Measurements from ENCODE around the gene RTBDN. TPM values are rescaled to one million over a fixed set of nuclear protein-coding genes. Genes with fewer than 3 reads are reported as not detected.

Gene RTBDN
- total RNA-seq, 4 donors from 2014 or later, result not detected

GRCh38 chr19:12786141-12786870 is 48.1 kb downstream of the RTBDN start:
- no peak for DNase-seq (ENCODE audit: low spot score)
- no peak for ATAC-seq (ENCODE audit: low FRiP score)
- TF ChIP-seq, protein P1, sequence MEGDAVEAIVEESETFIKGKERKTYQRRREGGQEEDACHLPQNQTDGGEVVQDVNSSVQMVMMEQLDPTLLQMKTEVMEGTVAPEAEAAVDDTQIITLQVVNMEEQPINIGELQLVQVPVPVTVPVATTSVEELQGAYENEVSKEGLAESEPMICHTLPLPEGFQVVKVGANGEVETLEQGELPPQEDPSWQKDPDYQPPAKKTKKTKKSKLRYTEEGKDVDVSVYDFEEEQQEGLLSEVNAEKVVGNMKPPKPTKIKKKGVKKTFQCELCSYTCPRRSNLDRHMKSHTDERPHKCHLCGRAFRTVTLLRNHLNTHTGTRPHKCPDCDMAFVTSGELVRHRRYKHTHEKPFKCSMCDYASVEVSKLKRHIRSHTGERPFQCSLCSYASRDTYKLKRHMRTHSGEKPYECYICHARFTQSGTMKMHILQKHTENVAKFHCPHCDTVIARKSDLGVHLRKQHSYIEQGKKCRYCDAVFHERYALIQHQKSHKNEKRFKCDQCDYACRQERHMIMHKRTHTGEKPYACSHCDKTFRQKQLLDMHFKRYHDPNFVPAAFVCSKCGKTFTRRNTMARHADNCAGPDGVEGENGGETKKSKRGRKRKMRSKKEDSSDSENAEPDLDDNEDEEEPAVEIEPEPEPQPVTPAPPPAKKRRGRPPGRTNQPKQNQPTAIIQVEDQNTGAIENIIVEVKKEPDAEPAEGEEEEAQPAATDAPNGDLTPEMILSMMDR (IDR thresholded peaks at IDR 0.05), result no peak

GRCh38 chr19:12785431-12786031 is 48.8 kb downstream of the RTBDN start:
- TF ChIP-seq, protein P1 (IDR thresholded peaks at IDR 0.05), result no peak
- no peak for ATAC-seq (ENCODE audit: low FRiP score)
- DNase-seq (ENCODE audit: low spot score), result no peak

GRCh38 chr19:12784871-12785430 is 49.4 kb downstream of the RTBDN start:
- ATAC-seq (ENCODE audit: low FRiP score) (no peak), DNase-seq (ENCODE audit: low spot score) (no peak)
- TF ChIP-seq, protein P1 (IDR thresholded peaks at IDR 0.05), result no peak

DNA sequence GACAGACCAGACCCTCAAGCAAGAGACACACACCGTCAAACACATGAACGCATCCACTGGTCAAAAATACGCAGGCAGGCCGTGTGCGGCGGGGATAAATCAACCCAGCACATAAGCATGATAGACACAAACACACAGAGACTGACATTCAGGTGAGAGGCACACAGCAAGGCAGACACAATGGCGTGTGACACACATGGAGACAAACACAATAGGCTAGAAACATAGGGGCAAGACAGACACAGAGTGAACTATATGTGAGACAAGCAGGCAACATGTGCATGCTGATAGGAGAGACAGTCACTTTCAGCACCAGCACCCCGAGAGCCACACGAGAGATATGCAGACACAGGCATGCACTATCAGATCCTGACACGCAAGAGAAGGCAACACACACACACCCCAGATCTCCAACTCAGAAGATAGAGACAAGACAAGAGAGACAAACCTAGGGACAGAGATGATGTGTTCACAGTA is 49.9 kb downstream of the RTBDN start:
- DNase-seq (ENCODE audit: low spot score) (no peak), ATAC-seq (ENCODE audit: low FRiP score) (no peak)
- TF ChIP-seq, protein P1 (IDR thresholded peaks at IDR 0.05), result no peak

DNA sequence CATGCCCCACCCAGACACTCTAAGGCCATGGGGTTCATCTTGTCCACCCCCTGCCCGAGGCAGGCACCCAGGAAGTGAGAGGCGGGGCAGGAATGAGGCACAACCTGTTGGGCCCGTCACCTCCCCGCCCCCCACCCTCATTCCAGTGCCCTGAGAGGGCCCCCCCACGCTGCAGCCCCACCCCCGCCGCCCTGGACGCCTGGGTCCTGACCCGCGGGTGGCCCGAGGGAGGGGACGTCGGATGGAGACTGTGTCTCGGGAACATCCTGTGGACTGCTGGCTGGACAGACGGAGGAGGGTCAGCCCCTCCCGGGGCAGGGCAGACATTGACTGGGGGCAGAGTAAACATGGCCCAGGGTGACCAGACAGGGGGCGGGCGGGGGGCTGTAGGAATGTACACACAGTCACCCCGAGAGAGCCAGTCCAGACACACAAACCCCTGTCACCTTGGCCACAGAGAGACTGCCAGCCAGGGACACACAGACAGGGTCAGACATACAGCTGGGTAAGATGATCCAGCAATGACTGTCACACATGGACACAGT is 50.5 kb downstream of the RTBDN start:
- DNase-seq (ENCODE audit: low spot score) (no peak), ATAC-seq (ENCODE audit: low FRiP score) (no peak)
- TF ChIP-seq, protein P1 (IDR thresholded peaks at IDR 0.05), result no peak

DNA sequence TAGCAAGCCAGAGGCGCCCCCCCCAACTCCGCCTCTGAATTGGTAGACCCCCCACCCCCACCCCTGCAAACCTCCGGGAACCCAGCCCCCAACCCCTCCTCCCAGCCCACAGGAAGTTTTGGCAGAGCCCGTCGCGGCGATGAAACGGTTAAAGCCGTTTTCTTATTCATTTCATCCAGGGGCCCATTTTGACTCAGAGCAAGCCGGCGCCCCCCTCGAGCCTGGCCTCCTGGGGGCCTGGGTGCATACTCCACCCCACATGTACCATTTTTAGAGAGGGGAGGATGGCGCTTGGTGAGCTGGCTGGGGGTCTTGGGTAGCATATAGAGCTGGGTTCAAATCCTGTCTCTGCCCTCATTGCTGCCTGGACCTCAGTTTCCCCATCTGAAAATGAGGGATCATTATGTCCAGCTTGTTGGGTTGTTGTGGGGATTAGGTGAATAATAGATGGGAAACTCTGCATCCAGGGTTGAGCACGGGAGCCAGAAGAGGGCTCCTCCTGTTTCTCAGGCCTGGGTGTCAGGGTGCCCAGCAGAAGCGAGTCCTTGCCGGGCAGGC is 51.0 kb downstream of the RTBDN start:
- TF ChIP-seq, protein P1 (IDR thresholded peaks at IDR 0.05), result no peak
- ATAC-seq (ENCODE audit: low FRiP score), result no peak

More for the DNA sequence above, 51.0 kb downstream of the RTBDN start:
- no peak for DNase-seq (ENCODE audit: low spot score)

Data from omental fat pad (tissue), 4 donors.